ENCODE data around the gene BNIP5. TPM values are rescaled to one million over a fixed set of nuclear protein-coding genes. Genes with fewer than 3 reads are reported as not detected.
A peak's percentile ranks its signal among the peaks of the same experiment; 100 is the strongest.

BNIP5 gene
- total and polyA plus RNA-seq, 2 of the 13 experiments (the other 11 are each of a cell fraction or from before 2014, with no cell fraction given) = not detected

- TF ChIP-seq FOXP4 (CRISPR knock-in tag; IDR thresholded peaks at IDR 0.05) = peak; percentile 62; the same call in 1 of the 2 replicates
- TF ChIP-seq FOXK2 (IDR thresholded peaks at IDR 0.05) = peak; percentile 62; the same call in 1 of the 2 replicates
- no peak for TF ChIP-seq ZNF160 (CRISPR knock-in tag; IDR thresholded peaks at IDR 0.05)
- no peak for TF ChIP-seq CEBPZ (IDR thresholded peaks at IDR 0.05; ENCODE audit: low read length)
- TF ChIP-seq ZNF468 (CRISPR knock-in tag; IDR thresholded peaks at IDR 0.05) = no peak
- no peak for TF ChIP-seq LBX2 (CRISPR knock-in tag; IDR thresholded peaks at IDR 0.05; ENCODE audit: borderline replicate concordance)
- TF ChIP-seq SOX6 (IDR thresholded peaks at IDR 0.05) = no peak
- no peak for TF ChIP-seq SOX6 (CRISPR knock-in tag; IDR thresholded peaks at IDR 0.05)
- TF ChIP-seq CCDC6 (CRISPR knock-in tag; IDR thresholded peaks at IDR 0.05) = no peak
- TF ChIP-seq ZSCAN25 (CRISPR knock-in tag; IDR thresholded peaks at IDR 0.05) = no peak
- no peak for TF ChIP-seq PBX2 (CRISPR knock-in tag; IDR thresholded peaks at IDR 0.05)
- TF ChIP-seq ARID4A (CRISPR knock-in tag; IDR thresholded peaks at IDR 0.05; ENCODE audit: borderline replicate concordance) = peak; percentile 43; the same call in 1 of the 2 replicates
- 0 out of 2 replicates have a peak, but pooled peaks have one; percentile 19 for TF ChIP-seq ZNF580 (CRISPR knock-in tag; IDR thresholded peaks at IDR 0.05; ENCODE audit: borderline replicate concordance, low read depth)
- TF ChIP-seq TRAFD1 (CRISPR knock-in tag; IDR thresholded peaks at IDR 0.05; ENCODE audit: borderline replicate concordance) = no peak
- TF ChIP-seq HIVEP1 (CRISPR knock-in tag; IDR thresholded peaks at IDR 0.05) = no peak
- no peak for TF ChIP-seq ZKSCAN8 (CRISPR knock-in tag; IDR thresholded peaks at IDR 0.05; ENCODE audit: borderline replicate concordance)
Measured at GRCh38 chr6:36334832-36335459, 1.7 kb downstream of the BNIP5 start (continued).

Measured in HepG2 (cell line).